DND-41 (cell line): ENCODE measurements around the gene DENND6A.

ENCODE experiments used
- ATAC-seq: fragments of 200-7000 bp; cut with Tn5 transposase; 3 replicates; pipeline ENCODE4 v1.9.1; 2021; ENCODE audit warnings: low read depth; ENCODE audit not compliant: insufficient read depth
- DNase-seq: peaks from one replicate; pipeline ENCODE4 v3.0.0-alpha.2; 2020
- H2AFZ ChIP-seq: 2 replicates; pipeline ENCODE4 v1.6.0; 2012; ENCODE audit warnings: low read depth, low read length
- H3K27ac ChIP-seq: 2 replicates; pipeline ENCODE4 v1.5.1; 2012; ENCODE audit warnings: low read length, inconsistent platforms
- H3K27me3 ChIP-seq: fragments of 200-600 bp; sonication (generic); 2 replicates; pipeline ENCODE4 v1.6.0; 2012; ENCODE audit warnings: low read length, mild to moderate bottlenecking, inconsistent platforms; ENCODE audit not compliant: insufficient read depth, poor library complexity
- H3K36me3 ChIP-seq: 2 replicates; pipeline ENCODE4 v1.5.1; 2012; ENCODE audit warnings: low read length, inconsistent platforms; ENCODE audit not compliant: insufficient read depth
- H3K4me1 ChIP-seq: 2 replicates; pipeline ENCODE4 v1.5.1; 2012; ENCODE audit warnings: mild to moderate bottlenecking, low read length; ENCODE audit not compliant: insufficient read depth
- H3K4me2 ChIP-seq: 2 replicates; pipeline ENCODE4 v1.6.0; 2012; ENCODE audit warnings: mild to moderate bottlenecking, moderate library complexity, low read length, inconsistent platforms; ENCODE audit not compliant: insufficient read depth
- H3K4me3 ChIP-seq, 2 experiments: fragments of 200-600 bp in 1 of 2; shearing (Covaris generic) in 1 of 2; 2 replicates each; pipeline ENCODE4 v1.5.1; 2012 to 2016; ENCODE audit warnings: inconsistent platforms in 2 of 2, low read length in 2 of 2, mild to moderate bottlenecking in 2 of 2, low read depth in 1 of 2, moderate library complexity in 1 of 2
- H3K79me2 ChIP-seq: 2 replicates; pipeline ENCODE4 v1.6.0; 2012; ENCODE audit warnings: low read length, inconsistent platforms; ENCODE audit not compliant: insufficient read depth
- H3K9ac ChIP-seq: 2 replicates; pipeline ENCODE4 v1.6.0; 2012; ENCODE audit warnings: low read depth, mild to moderate bottlenecking, inconsistent platforms, low read length, moderate library complexity
- H3K9me3 ChIP-seq: 2 replicates; pipeline ENCODE4 v1.5.1; 2012; ENCODE audit warnings: low read length, moderate library complexity, mild to moderate bottlenecking, inconsistent platforms; ENCODE audit not compliant: insufficient read depth, severe bottlenecking
- H4K20me1 ChIP-seq: 2 replicates; pipeline ENCODE4 v1.6.0; 2012; ENCODE audit warnings: low read length; ENCODE audit not compliant: insufficient read depth
- EZH2 ChIP-seq: IDR thresholded peaks from 3 replicates; pipeline ENCODE4 v1.6.1; 2012; ENCODE audit warnings: borderline replicate concordance, low read depth, mild to moderate bottlenecking, moderate library complexity, low read length, inconsistent platforms; ENCODE audit not compliant: severe bottlenecking
- TF ChIP-seq, protein P1 (sequence below): IDR thresholded peaks from 2 replicates; pipeline ENCODE4 v1.5.1; 2012; ENCODE audit warnings: borderline replicate concordance, low read length, moderate library complexity, mild to moderate bottlenecking; ENCODE audit not compliant: poor library complexity, severe bottlenecking; ENCODE audit errors: extremely low read depth

The DENND6A gene

DNA sequence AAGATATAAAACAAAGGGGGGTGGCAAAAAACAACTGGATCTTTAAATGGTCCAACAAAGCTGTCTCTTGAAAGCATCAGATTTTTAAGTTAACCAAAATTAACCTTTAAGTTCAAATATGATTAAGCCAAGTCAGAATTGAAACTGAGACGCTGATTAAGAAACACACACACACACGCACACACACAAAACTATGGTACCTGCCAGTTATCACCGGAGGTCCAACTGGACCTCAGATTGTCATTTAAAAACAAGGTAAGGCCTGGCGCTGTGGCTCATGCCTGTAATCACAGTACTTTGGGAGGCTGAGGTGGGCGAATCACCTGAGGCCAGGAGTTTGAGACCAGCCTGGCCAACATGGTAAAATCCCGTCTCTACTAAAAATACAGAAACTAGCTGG lies 106.1 kb downstream of the DENND6A start:
- Histone ChIP-seq H3K4me2 (no peak overlapping the region), H3K27me3 (no peaks in the 10 kb centered on the region), H3K36me3 (peaks cover 42% of the 10 kb centered on the region), H3K9ac (no peak overlapping the region), H3K27ac (no peak overlapping the region), H2AFZ (no peak overlapping the region), H3K9me3 (no peaks in the 10 kb centered on the region), H3K4me3 (no peak overlapping the region), H3K79me2 (peaks cover 98% of the 10 kb centered on the region), H4K20me1 (peaks cover 49% of the 10 kb centered on the region), H3K4me1 (0 out of 2 replicates have a peak, but pooled peaks cover 3% of the 10 kb centered on the region)
- ATAC-seq (no peak), DNase-seq (no peak)
- TF ChIP-seq, protein P1, sequence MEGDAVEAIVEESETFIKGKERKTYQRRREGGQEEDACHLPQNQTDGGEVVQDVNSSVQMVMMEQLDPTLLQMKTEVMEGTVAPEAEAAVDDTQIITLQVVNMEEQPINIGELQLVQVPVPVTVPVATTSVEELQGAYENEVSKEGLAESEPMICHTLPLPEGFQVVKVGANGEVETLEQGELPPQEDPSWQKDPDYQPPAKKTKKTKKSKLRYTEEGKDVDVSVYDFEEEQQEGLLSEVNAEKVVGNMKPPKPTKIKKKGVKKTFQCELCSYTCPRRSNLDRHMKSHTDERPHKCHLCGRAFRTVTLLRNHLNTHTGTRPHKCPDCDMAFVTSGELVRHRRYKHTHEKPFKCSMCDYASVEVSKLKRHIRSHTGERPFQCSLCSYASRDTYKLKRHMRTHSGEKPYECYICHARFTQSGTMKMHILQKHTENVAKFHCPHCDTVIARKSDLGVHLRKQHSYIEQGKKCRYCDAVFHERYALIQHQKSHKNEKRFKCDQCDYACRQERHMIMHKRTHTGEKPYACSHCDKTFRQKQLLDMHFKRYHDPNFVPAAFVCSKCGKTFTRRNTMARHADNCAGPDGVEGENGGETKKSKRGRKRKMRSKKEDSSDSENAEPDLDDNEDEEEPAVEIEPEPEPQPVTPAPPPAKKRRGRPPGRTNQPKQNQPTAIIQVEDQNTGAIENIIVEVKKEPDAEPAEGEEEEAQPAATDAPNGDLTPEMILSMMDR: no peak
- no peak for TF ChIP-seq EZH2

DNA sequence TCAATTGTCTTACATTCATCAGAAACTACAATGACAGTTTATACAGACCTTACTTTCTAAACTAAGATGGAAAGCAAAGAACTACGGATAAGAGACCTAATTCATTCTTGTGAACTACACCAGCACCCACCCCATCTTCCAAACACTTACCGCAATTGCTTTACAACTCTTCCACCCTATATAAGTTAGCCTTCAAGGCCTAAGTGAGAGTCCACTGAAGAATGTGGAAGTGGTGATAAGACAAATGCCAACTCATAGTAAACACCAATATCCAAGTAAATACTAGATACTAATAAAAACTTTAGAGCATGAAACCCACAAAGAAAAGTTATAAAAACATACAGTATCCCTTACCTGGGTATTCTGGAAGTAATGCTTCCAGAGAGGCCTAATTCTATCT lies 109.3 kb downstream of the DENND6A start:
- Histone ChIP-seq H3K4me2 (no peak overlapping the region), H4K20me1 (peaks cover 48% of the 10 kb centered on the region), H3K4me3 (no peak overlapping the region), H2AFZ (no peak overlapping the region), H3K27ac (no peak overlapping the region), H3K4me1 (no peaks in the 10 kb centered on the region), H3K9ac (no peak overlapping the region), H3K9me3 (no peaks in the 10 kb centered on the region), H3K27me3 (no peaks in the 10 kb centered on the region), H3K79me2 (peaks cover 99% of the 10 kb centered on the region), H3K36me3 (peaks cover 57% of the 10 kb centered on the region)
- ATAC-seq (no peak), DNase-seq (no peak)
- TF ChIP-seq EZH2: no peak
- TF ChIP-seq, protein P1: no peak

DNA sequence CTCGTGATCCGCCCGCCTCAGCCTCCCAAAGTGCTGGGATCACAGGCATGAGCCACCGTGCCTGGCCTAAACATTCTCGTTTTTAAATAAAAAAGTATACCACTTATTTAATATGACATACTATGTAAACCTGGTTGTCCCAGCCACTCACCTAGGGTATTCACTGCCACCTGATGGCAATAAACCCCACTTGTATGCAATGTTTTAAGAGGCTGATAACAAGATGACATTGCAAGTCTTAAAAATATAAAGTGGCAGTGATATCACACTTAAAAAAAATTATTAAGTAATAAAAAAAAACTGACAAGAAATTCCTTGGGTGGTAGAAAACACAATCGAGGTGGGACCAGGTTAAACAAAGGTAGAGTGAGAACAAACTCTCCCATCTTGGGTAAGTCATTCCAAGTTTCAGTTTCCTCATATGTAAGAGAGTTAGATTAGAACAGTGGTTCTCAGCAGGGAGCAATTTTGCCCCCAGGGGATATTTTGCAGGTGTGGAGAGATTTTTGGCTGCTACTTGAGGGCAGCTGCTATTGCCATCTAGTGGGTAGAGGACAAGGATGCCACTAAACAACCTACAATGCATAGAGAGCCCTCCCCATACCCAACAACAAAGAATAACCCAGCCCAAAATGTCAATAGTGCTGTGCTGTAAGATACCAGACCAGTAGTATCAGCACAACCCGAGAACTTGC lies 110.3 kb downstream of the DENND6A start:
- peak; percentile 33 for DNase-seq
- Histone ChIP-seq H3K4me3 (no peak overlapping the region), H3K36me3 (peaks cover 66% of the 10 kb centered on the region), H3K4me2 (no peak overlapping the region), H2AFZ (no peak overlapping the region), H3K9ac (no peak overlapping the region), H4K20me1 (peaks cover 48% of the 10 kb centered on the region), H3K27me3 (no peaks in the 10 kb centered on the region), H3K9me3 (no peaks in the 10 kb centered on the region), H3K79me2 (peaks cover 99% of the 10 kb centered on the region), H3K27ac (no peak overlapping the region), H3K4me1 (no peaks in the 10 kb centered on the region)
- no peak for TF ChIP-seq EZH2
- TF ChIP-seq, protein P1: peak; percentile 43
- peak; percentile 68 for ATAC-seq
